Activated B cell treated with CpG ODN at 0.5 μM for 24 hours (primary cell): ENCODE results near the gene PKIB. TPM values are rescaled to one million over a fixed set of nuclear protein-coding genes. Genes with fewer than 3 reads are reported as not detected.

Experiments
- ATAC-seq: fragments of 200-7000 bp; cut with Tn5 transposase; one replicate; pipeline ENCODE4 v1.10.0; 2021; ENCODE audit warnings: low read depth, mild to moderate bottlenecking, moderate library complexity
- CTCF ChIA-PET: fragments of 350-600 bp; sonication (Branson Sonifier 250); formaldehyde crosslinking; loops from one replicate; lab custom pipeline; 2021; ENCODE audit warnings: antibody characterized with exemption; lab: Charles Lee
- POLR2A ChIA-PET: fragments of 350-600 bp; sonication (Branson Sonifier 250); formaldehyde crosslinking; loops from one replicate; lab custom pipeline; 2021; ENCODE audit warnings: antibody characterized with exemption; lab: Charles Lee
- DNase-seq: peaks from one replicate; pipeline ENCODE4 v3.0.0; 2022
- H3K27ac Mint-ChIP-seq: one replicate; pipeline ENCODE4 v1.8.0; 2020; ENCODE audit warnings: mixed read lengths
- H3K27me3 Mint-ChIP-seq: one replicate; pipeline ENCODE4 v1.8.0; 2021; ENCODE audit warnings: mixed read lengths
- H3K36me3 Mint-ChIP-seq: one replicate; pipeline ENCODE4 v1.8.0; 2021; ENCODE audit warnings: low read depth, mixed read lengths
- H3K4me1 Mint-ChIP-seq: one replicate; pipeline ENCODE4 v1.8.0; 2021; ENCODE audit warnings: mixed read lengths
- H3K4me3 Mint-ChIP-seq: one replicate; pipeline ENCODE4 v1.8.0; 2020; ENCODE audit warnings: mild to moderate bottlenecking, mixed read lengths
- H3K9me3 Mint-ChIP-seq: one replicate; pipeline ENCODE4 v1.8.0; 2020; ENCODE audit warnings: mixed read lengths
- CTCF ChIP-seq: fragments of 200-600 bp; IDR thresholded peaks from one replicate; pipeline ENCODE4 v1.8.0; 2022; ENCODE audit warnings: antibody characterized with exemption, mild to moderate bottlenecking
- intact Hi-C: fragments of 100-400 bp; cut with micrococcal nuclease; formaldehyde crosslinking; loops from one replicate; pipeline ENCODE4 v1.15.1; 2024
- total RNA-seq: library from RNA; stranded (reverse); gene quantifications from 2 replicates; pipeline ENCODE4 v1.2.3, GENCODE V29; 2022

The PKIB gene
- total RNA-seq, 1 donor from 2014 or later = 1.2 TPM

GRCh38 chr6:122654012-122654411 is 43.8 kb downstream of the PKIB start:
- Mint-ChIP-seq H3K27ac (no peak overlapping the region), H3K27me3 (no peaks in the 10 kb centered on the region), H3K36me3 (no peaks in the 10 kb centered on the region), H3K4me1 (no peaks in the 10 kb centered on the region), H3K9me3 (no peaks in the 10 kb centered on the region), H3K4me3 (no peak overlapping the region)
- no peak for TF ChIP-seq CTCF
- ChIA-PET POLR2A (no interaction called here), CTCF (no interaction called here)
- no peak for ATAC-seq
- intact Hi-C loops = no loop called here
- no peak for DNase-seq

GRCh38 chr6:122657601-122658000 is 47.4 kb downstream of the PKIB start:
- DNase-seq (no peak), ATAC-seq (no peak)
- ChIA-PET POLR2A (no interaction called here), CTCF (no interaction called here)
- Mint-ChIP-seq H3K27ac (no peak overlapping the region), H3K4me3 (no peak overlapping the region), H3K36me3 (no peaks in the 10 kb centered on the region), H3K27me3 (no peaks in the 10 kb centered on the region), H3K4me1 (no peaks in the 10 kb centered on the region), H3K9me3 (no peaks in the 10 kb centered on the region)
- intact Hi-C loops = no loop called here
- TF ChIP-seq CTCF = no peak

- POLR2A ChIA-PET = no interaction called here
- DNase-seq = no peak
Measured at GRCh38 chr6:122660296-122660695, 50.1 kb downstream of the PKIB start.

GRCh38 chr6:122663981-122664380 is 53.8 kb downstream of the PKIB start:
- Mint-ChIP-seq H3K27me3 (peaks cover 3% of the 10 kb centered on the region), H3K9me3 (no peaks in the 10 kb centered on the region), H3K27ac (no peak overlapping the region), H3K4me1 (no peaks in the 10 kb centered on the region), H3K4me3 (no peak overlapping the region), H3K36me3 (no peaks in the 10 kb centered on the region)
- ATAC-seq (no peak), DNase-seq (no peak)
- no peak for TF ChIP-seq CTCF
- ChIA-PET POLR2A (no interaction called here), CTCF (no interaction called here)
- intact Hi-C loops = no loop called here

More at GRCh38 chr6:122660296-122660695, 50.1 kb downstream of the PKIB start:
- TF ChIP-seq CTCF = no peak
- no peaks in the 10 kb centered on the region for H3K9me3 Mint-ChIP-seq
- H3K4me3 Mint-ChIP-seq = no peak overlapping the region
- CTCF ChIA-PET = no interaction called here
- intact Hi-C loops = no loop called here
- H3K27me3 Mint-ChIP-seq = peaks cover 3% of the 10 kb centered on the region
- no peak overlapping the region for H3K27ac Mint-ChIP-seq
- H3K36me3 Mint-ChIP-seq = no peaks in the 10 kb centered on the region
- no peaks in the 10 kb centered on the region for H3K4me1 Mint-ChIP-seq
- ATAC-seq = no peak

GRCh38 chr6:122665929-122666328 is 55.7 kb downstream of the PKIB start:
- ATAC-seq = no peak
- no peaks in the 10 kb centered on the region for H3K36me3 Mint-ChIP-seq
- intact Hi-C loops = no loop called here
- DNase-seq = no peak
- no peak for TF ChIP-seq CTCF
- H3K27me3 Mint-ChIP-seq = peaks cover 3% of the 10 kb centered on the region
- POLR2A ChIA-PET = no interaction called here
- H3K27ac Mint-ChIP-seq = no peak overlapping the region
- CTCF ChIA-PET = no interaction called here
- no peaks in the 10 kb centered on the region for H3K4me1 Mint-ChIP-seq
- H3K4me3 Mint-ChIP-seq = no peak overlapping the region
- H3K9me3 Mint-ChIP-seq = no peaks in the 10 kb centered on the region
